RWPE1 (cell line): ENCODE measurements around the gene MYOM3.

Experiments
- CTCF ChIA-PET: fragments of 350-600 bp; sonication (Branson Sonifier 250); formaldehyde crosslinking; extraction: SDS; loops from one replicate; lab custom pipeline; 2021; lab: Yijun Ruan, JAX
- POLR2A ChIA-PET: fragments of 400-600 bp; formaldehyde crosslinking; extraction: SDS; loops from one replicate; lab custom pipeline; 2020; ENCODE audit warnings: antibody characterized with exemption; ENCODE audit not compliant: low non-redundant PET; lab: Yijun Ruan, JAX
- DNase-seq: peaks from one replicate; pipeline ENCODE4 v3.0.0; 2012; ENCODE audit warnings: low spot score
- H3K27ac ChIP-seq: fragments of 450-650 bp; 2 replicates; pipeline ENCODE4 v1.5.1; 2017
- CTCF ChIP-seq: fragments of 450-650 bp; conservative IDR thresholded peaks from 2 replicates; pipeline ENCODE4 v1.5.1; 2017; ENCODE audit warnings: low read depth, mild to moderate bottlenecking

MYOM3 gene

GRCh38 chr1:24007079-24007478, 104.9 kb downstream of the MYOM3 start:
- TF ChIP-seq CTCF, result no peak
- ChIA-PET POLR2A (no interaction called here), CTCF (interaction anchor here (0.6 to 1.3 kb wide), 3 partner anchors 20 to 555 kb away, joined by 3 to 6 read pairs (median 3); no protein-coding TSS in a partner anchor)
- DNase-seq, result no peak
- H3K27ac ChIP-seq, result no peak overlapping the region; the same call in 1 of the 2 replicates
